ENCODE results near the gene DNAI4.

- no peak for TF ChIP-seq JUND (IDR thresholded peaks at IDR 0.05; ENCODE audit: low read length)
- no peak for TF ChIP-seq YY1 (IDR thresholded peaks at IDR 0.05; ENCODE audit: low read depth, low read length)
- no peak for TF ChIP-seq SP4 (IDR thresholded peaks at IDR 0.05; ENCODE audit: low read length)
- no peak for TF ChIP-seq RAD21 (IDR thresholded peaks at IDR 0.05 in 1 of 2, conservative IDR thresholded peaks at IDR 0.05 in 1 of 2; ENCODE audit: low read depth in 2 of 2, low read length in 2 of 2)
- TF ChIP-seq EZH2 (IDR thresholded peaks at IDR 0.05; ENCODE audit: low read depth, low read length, severe bottlenecking) = no peak
Observed at GRCh38 chr1:66853379-66853778, 71.3 kb downstream of the DNAI4 start.

Measured in H1 (cell line).